Type B pancreatic cell (in vitro differentiated cells): ENCODE results near the gene ANO10. TPM values are rescaled to one million over a fixed set of nuclear protein-coding genes. Genes with fewer than 3 reads are reported as not detected.
"Not testable (repeated sequence)": the region's sequence is repeated elsewhere in the genome, so short reads cannot be mapped to it uniquely, and the experiment has no call there.

ENCODE experiments used
- DNase-seq: peaks from one replicate; pipeline ENCODE4 v3.0.0; 2021; ENCODE audit warnings: mixed read lengths; ENCODE audit not compliant: unreplicated experiment; ENCODE audit errors: extremely low spot score
- H3K27ac Mint-ChIP-seq: 2 replicates; pipeline ENCODE4 v1.8.0; 2021; ENCODE audit warnings: mild to moderate bottlenecking, mixed read lengths
- H3K27me3 Mint-ChIP-seq: 2 replicates; pipeline ENCODE4 v1.8.0; 2021; ENCODE audit warnings: mixed read lengths
- H3K36me3 Mint-ChIP-seq: 2 replicates; pipeline ENCODE4 v1.8.0; 2021; ENCODE audit warnings: mixed read lengths
- H3K4me1 Mint-ChIP-seq: one replicate; pipeline ENCODE4 v1.8.0; 2021; ENCODE audit warnings: mixed read lengths; ENCODE audit not compliant: unreplicated experiment
- H3K4me3 Mint-ChIP-seq: 2 replicates; pipeline ENCODE4 v1.8.0; 2021; ENCODE audit warnings: mild to moderate bottlenecking, mixed read lengths
- H3K9me3 Mint-ChIP-seq: 2 replicates; pipeline ENCODE4 v1.8.0; 2021; ENCODE audit warnings: mixed read lengths
- CTCF ChIP-seq: fragments of 200-600 bp; sonication (generic); conservative IDR thresholded peaks from 2 replicates; pipeline ENCODE4 v1.5.0; 2021; ENCODE audit warnings: antibody characterized with exemption, mild to moderate bottlenecking
- total RNA-seq: library from RNA; stranded (reverse); gene quantifications from 2 replicates; pipeline ENCODE4 v1.2.1, GENCODE V29; 2021; ENCODE audit warnings: low replicate concordance

ANO10 gene
- total RNA-seq, 1 donor from 2014 or later = 32.5 TPM

GRCh38 chr3:43613976-43614375, 7.8 kb downstream of the ANO10 start:
- TF ChIP-seq CTCF = no peak
- DNase-seq = no peak

DNA sequence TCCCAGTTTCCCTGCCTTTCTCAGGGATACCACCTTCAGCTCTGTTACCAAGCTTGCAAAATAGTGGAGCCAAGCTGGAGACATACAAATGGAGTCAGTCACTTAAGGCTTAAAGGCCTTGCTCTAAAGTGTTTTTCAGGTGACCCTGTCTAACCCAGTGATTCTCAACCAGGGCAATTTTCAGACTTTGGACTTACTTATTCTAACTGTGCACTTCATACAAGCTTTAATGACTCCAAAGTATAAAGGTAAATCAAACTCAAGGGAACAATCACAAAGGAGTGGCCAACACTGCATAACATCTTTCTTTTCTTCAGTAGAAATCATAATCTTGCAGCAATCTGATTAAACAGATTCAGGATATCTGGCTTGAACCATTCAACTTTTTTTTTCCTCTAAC, 9.4 kb downstream of the ANO10 start:
- DNase-seq = no peak
- Mint-ChIP-seq H3K4me3 (no peak overlapping the region), H3K9me3 (no peaks in the 10 kb centered on the region), H3K4me1 (peaks cover 5% of the 10 kb centered on the region), H3K27ac (peak overlapping the region; percentile 74), H3K36me3 (no peaks in the 10 kb centered on the region), H3K27me3 (no peaks in the 10 kb centered on the region)
- TF ChIP-seq CTCF = no peak

More at GRCh38 chr3:43613976-43614375, 7.8 kb downstream of the ANO10 start:
- Mint-ChIP-seq H3K4me3 (no peak overlapping the region), H3K27ac (no peak overlapping the region), H3K4me1 (peaks cover 5% of the 10 kb centered on the region), H3K9me3 (no peaks in the 10 kb centered on the region), H3K27me3 (no peaks in the 10 kb centered on the region), H3K36me3 (no peaks in the 10 kb centered on the region)

- Mint-ChIP-seq H3K9me3 (peaks cover 4% of the 10 kb centered on the region), H3K27me3 (no peaks in the 10 kb centered on the region), H3K4me3 (no peak overlapping the region), H3K4me1 (peaks cover 11% of the 10 kb centered on the region), H3K36me3 (peaks cover 4% of the 10 kb centered on the region), H3K27ac (no peak overlapping the region)
- TF ChIP-seq CTCF = no peak
- DNase-seq = no peak
Observed at GRCh38 chr3:43609406-43609805, 12.4 kb downstream of the ANO10 start.

DNA sequence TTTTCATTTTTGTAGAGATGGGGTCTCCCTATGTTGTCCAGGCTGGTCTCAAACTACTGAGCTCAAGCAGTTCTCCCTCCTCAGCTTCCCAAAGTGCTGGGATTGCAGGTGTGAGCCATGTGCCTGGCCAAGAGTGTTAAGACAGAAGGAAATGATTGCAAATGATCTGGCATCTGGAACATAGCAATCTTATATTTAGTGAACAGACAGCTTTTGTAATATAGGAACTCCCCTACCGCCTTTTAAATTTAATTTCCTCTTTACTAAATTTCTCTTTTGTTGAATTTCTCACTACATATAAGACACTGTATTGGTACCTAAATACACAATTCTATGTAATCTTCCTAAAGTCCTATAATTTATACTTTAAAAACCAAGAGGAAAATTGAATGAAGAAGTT, 13.1 kb downstream of the ANO10 start:
- DNase-seq = no peak

DNA sequence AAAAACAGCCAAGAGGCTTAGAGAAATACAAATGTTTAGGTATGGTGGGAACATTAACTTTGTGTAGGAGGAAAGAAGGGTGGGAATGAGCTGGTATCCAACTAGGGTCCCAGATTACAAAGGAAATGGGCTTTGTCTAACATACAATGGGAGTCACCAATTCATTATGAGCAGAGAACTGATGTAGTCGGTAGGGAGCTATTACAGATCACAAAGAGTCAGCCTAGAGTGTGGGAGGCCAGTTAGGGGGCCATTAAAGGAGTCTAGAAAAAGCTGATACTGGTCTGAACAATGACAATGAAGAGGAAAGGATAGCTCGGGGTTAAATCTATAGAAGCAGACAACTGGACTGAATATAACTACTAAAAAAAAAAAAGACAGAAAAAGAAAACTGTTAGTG, 15.5 kb downstream of the ANO10 start:
- peaks cover 11% of the 10 kb centered on the region for H3K4me1 Mint-ChIP-seq
- H3K36me3 Mint-ChIP-seq = peaks cover 12% of the 10 kb centered on the region
- no peak overlapping the region for H3K27ac Mint-ChIP-seq
- H3K4me3 Mint-ChIP-seq = no peak overlapping the region
- no peaks in the 10 kb centered on the region for H3K27me3 Mint-ChIP-seq
- peaks cover 4% of the 10 kb centered on the region for H3K9me3 Mint-ChIP-seq
- TF ChIP-seq CTCF = no peak
- no peak for DNase-seq

More for the DNA sequence above, 13.1 kb downstream of the ANO10 start:
- peaks cover 4% of the 10 kb centered on the region for H3K9me3 Mint-ChIP-seq
- H3K36me3 Mint-ChIP-seq = peaks cover 4% of the 10 kb centered on the region
- no peaks in the 10 kb centered on the region for H3K27me3 Mint-ChIP-seq
- H3K4me1 Mint-ChIP-seq = peaks cover 11% of the 10 kb centered on the region
- no peak overlapping the region for H3K4me3 Mint-ChIP-seq
- no peak for TF ChIP-seq CTCF
- H3K27ac Mint-ChIP-seq = no peak overlapping the region

GRCh38 chr3:43599959-43600358, 21.9 kb downstream of the ANO10 start:
- H3K9me3 Mint-ChIP-seq, H3K4me1 Mint-ChIP-seq, H3K4me3 Mint-ChIP-seq, DNase-seq, H3K27ac Mint-ChIP-seq, H3K27me3 Mint-ChIP-seq: not testable (repeated sequence)
- H3K36me3 Mint-ChIP-seq = peaks cover 25% of the 10 kb centered on the region
